ENCODE results near the gene UBE2H.

UBE2H gene

DNA sequence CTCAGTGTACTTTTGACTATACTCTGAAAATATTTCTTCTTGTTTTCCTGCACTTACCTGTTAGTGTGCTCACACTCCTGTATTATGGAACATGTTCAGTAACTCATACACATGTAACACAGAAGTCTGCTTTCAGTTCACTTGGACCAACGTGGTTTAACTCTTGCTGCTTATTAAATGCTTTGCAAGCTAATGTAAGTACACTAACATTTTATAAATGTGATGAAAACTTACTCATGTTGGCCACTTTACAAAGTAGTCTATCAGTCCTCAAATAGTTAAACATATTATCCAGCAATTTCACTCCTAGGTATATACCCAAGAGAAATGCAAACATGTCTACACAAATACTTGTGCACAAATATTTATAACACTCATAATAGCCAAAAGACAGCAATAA lies 98.4 kb downstream of the UBE2H start:
- TF ChIP-seq ZNF404 (tag by site-specific recombination; IDR thresholded peaks at IDR 0.05) = no peak
- no peak for TF ChIP-seq ZNF391 (tag by site-specific recombination; IDR thresholded peaks at IDR 0.05; ENCODE audit: borderline replicate concordance, low read depth)
- no peak for TF ChIP-seq MYNN (tag by site-specific recombination; IDR thresholded peaks at IDR 0.05; ENCODE audit: borderline replicate concordance)
- TF ChIP-seq ZNF248 (tag by site-specific recombination; IDR thresholded peaks at IDR 0.05) = no peak
- TF ChIP-seq ZXDB (tag by site-specific recombination; IDR thresholded peaks at IDR 0.05) = no peak
- TF ChIP-seq, protein P1, sequence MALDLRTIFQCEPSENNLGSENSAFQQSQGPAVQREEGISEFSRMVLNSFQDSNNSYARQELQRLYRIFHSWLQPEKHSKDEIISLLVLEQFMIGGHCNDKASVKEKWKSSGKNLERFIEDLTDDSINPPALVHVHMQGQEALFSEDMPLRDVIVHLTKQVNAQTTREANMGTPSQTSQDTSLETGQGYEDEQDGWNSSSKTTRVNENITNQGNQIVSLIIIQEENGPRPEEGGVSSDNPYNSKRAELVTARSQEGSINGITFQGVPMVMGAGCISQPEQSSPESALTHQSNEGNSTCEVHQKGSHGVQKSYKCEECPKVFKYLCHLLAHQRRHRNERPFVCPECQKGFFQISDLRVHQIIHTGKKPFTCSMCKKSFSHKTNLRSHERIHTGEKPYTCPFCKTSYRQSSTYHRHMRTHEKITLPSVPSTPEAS (tag by site-specific recombination; IDR thresholded peaks at IDR 0.05) = no peak
- no peak for TF ChIP-seq ZNF629 (tag by site-specific recombination; IDR thresholded peaks at IDR 0.05)
- TF ChIP-seq ZNF302 (tag by site-specific recombination; IDR thresholded peaks at IDR 0.05; ENCODE audit: low read depth) = no peak
- no peak for TF ChIP-seq ZNF202 (tag by site-specific recombination; IDR thresholded peaks at IDR 0.05; ENCODE audit: borderline replicate concordance)
- no peak for TF ChIP-seq SETDB1 (IDR thresholded peaks at IDR 0.05; ENCODE audit: insufficient read length, low read length)
- no peak for TF ChIP-seq ZNF335 (tag by site-specific recombination; conservative IDR thresholded peaks at IDR 0.05)
- TF ChIP-seq, protein P2, sequence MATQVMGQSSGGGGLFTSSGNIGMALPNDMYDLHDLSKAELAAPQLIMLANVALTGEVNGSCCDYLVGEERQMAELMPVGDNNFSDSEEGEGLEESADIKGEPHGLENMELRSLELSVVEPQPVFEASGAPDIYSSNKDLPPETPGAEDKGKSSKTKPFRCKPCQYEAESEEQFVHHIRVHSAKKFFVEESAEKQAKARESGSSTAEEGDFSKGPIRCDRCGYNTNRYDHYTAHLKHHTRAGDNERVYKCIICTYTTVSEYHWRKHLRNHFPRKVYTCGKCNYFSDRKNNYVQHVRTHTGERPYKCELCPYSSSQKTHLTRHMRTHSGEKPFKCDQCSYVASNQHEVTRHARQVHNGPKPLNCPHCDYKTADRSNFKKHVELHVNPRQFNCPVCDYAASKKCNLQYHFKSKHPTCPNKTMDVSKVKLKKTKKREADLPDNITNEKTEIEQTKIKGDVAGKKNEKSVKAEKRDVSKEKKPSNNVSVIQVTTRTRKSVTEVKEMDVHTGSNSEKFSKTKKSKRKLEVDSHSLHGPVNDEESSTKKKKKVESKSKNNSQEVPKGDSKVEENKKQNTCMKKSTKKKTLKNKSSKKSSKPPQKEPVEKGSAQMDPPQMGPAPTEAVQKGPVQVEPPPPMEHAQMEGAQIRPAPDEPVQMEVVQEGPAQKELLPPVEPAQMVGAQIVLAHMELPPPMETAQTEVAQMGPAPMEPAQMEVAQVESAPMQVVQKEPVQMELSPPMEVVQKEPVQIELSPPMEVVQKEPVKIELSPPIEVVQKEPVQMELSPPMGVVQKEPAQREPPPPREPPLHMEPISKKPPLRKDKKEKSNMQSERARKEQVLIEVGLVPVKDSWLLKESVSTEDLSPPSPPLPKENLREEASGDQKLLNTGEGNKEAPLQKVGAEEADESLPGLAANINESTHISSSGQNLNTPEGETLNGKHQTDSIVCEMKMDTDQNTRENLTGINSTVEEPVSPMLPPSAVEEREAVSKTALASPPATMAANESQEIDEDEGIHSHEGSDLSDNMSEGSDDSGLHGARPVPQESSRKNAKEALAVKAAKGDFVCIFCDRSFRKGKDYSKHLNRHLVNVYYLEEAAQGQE (tag by site-specific recombination; IDR thresholded peaks at IDR 0.05) = no peak
- H3K4me3 ChIP-seq (ENCODE audit: low read depth, low read length) = no peak overlapping the region
- ChIA-PET POLR2A (no interaction called here), CTCF (interaction anchor here (0.6 kb wide), 1 partner anchor 91 kb away, joined by 3 read pairs; no protein-coding TSS in a partner anchor)
- no peaks in the 10 kb centered on the region for H3K36me3 ChIP-seq (ENCODE audit: control insufficient read depth in 2 of 2, insufficient read depth in 1 of 2, low read length in 2 of 2)
- H3K9me3 ChIP-seq (ENCODE audit: control insufficient read depth, insufficient read depth, low read depth, low read length) = no peaks in the 10 kb centered on the region
- peaks cover 21% of the 10 kb centered on the region for H3K4me1 ChIP-seq (ENCODE audit: control insufficient read depth, insufficient read depth, low read length)
- no peak overlapping the region for H3K27ac ChIP-seq (ENCODE audit: extremely low read depth, low read depth, low read length)

DNA sequence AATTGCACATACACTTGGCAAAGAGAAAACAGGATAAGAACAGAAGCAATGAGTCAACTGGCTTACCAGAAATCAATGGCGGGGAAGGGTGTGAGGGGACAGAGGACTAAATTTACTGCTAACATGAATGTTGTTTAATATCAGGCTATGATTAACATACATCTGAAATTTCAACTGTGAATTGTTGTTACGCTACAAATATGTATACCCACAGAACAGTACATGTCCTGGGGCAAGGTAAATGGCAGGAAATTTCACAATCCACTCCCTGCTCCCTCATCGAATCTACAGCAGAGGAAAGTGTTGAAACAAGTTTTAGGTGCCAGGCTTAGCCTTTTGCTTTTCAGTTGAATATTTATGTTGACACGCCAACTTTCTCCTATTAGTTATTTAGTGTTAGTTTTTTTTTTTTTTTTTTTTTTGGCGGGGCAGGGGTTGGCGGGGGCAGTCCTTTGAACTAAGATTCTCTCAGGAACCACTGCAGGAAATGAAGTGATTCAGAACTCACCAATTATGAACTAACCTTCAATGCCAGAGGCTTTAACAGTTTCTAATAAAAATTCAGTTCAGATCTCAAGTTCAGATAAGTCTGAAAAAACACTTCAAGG lies 99.0 kb downstream of the UBE2H start:
- H3K27ac ChIP-seq (ENCODE audit: extremely low read depth, low read depth, low read length) = no peak overlapping the region
- ChIA-PET CTCF (interaction anchor here (0.6 kb wide), 1 partner anchor 96 kb away, joined by 3 read pairs; no protein-coding TSS in a partner anchor), POLR2A (no interaction called here)
- H3K4me3 ChIP-seq (ENCODE audit: low read depth, low read length) = no peak overlapping the region
- TF ChIP-seq ZNF548 (tag by site-specific recombination; IDR thresholded peaks at IDR 0.05) (no peak), PRDM1 (tag by site-specific recombination; IDR thresholded peaks at IDR 0.05) (peak; percentile 65), TCF7L2 (IDR thresholded peaks at IDR 0.05; ENCODE audit: borderline replicate concordance, low read depth, low read length) (peak; percentile 68; the same call in 1 of the 2 replicates), HOXC10 (CRISPR knock-in tag; IDR thresholded peaks at IDR 0.05) (no peak), ZNF610 (tag by site-specific recombination; IDR thresholded peaks at IDR 0.05; ENCODE audit: borderline replicate concordance) (no peak), ZBTB20 (tag by site-specific recombination; IDR thresholded peaks at IDR 0.05) (0 out of 2 replicates have a peak, but pooled peaks have one; percentile 9)
- TF ChIP-seq, protein P2 (tag by site-specific recombination; IDR thresholded peaks at IDR 0.05) = no peak
- TF ChIP-seq, protein P3, sequence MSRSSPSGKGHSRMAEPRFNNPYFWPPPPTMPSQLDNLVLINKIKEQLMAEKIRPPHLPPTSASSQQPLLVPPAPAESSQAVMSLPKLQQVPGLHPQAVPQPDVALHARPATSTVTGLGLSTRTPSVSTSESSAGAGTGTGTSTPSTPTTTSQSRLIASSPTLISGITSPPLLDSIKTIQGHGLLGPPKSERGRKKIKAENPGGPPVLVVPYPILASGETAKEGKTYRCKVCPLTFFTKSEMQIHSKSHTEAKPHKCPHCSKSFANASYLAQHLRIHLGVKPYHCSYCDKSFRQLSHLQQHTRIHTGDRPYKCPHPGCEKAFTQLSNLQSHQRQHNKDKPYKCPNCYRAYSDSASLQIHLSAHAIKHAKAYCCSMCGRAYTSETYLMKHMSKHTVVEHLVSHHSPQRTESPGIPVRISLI (tag by site-specific recombination; IDR thresholded peaks at IDR 0.05) = peak; percentile 57; the same call in 1 of the 2 replicates
- TF ChIP-seq, protein P4, sequence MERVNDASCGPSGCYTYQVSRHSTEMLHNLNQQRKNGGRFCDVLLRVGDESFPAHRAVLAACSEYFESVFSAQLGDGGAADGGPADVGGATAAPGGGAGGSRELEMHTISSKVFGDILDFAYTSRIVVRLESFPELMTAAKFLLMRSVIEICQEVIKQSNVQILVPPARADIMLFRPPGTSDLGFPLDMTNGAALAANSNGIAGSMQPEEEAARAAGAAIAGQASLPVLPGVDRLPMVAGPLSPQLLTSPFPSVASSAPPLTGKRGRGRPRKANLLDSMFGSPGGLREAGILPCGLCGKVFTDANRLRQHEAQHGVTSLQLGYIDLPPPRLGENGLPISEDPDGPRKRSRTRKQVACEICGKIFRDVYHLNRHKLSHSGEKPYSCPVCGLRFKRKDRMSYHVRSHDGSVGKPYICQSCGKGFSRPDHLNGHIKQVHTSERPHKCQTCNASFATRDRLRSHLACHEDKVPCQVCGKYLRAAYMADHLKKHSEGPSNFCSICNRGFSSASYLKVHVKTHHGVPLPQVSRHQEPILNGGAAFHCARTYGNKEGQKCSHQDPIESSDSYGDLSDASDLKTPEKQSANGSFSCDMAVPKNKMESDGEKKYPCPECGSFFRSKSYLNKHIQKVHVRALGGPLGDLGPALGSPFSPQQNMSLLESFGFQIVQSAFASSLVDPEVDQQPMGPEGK (tag by site-specific recombination; IDR thresholded peaks at IDR 0.05) = peak; percentile 31; the same call in 1 of the 2 replicates
- H3K4me1 ChIP-seq (ENCODE audit: control insufficient read depth, insufficient read depth, low read length) = peaks cover 21% of the 10 kb centered on the region
- no peaks in the 10 kb centered on the region for H3K9me3 ChIP-seq (ENCODE audit: control insufficient read depth, insufficient read depth, low read depth, low read length)
- no peaks in the 10 kb centered on the region for H3K36me3 ChIP-seq (ENCODE audit: control insufficient read depth in 2 of 2, insufficient read depth in 1 of 2, low read length in 2 of 2)

Data from HEK293 (cell line).